HG03558 (cell line): ENCODE measurements around the gene MICOS13.

ENCODE experiments used
- ATAC-seq: cut with Tn5 transposase; IDR thresholded peaks from one replicate; pipeline ENCODE4 v1.9.1; 2021; ENCODE audit warnings: moderate number of reproducible peaks; ENCODE audit not compliant: unreplicated experiment; ENCODE audit errors: extremely low read depth

The MICOS13 gene, protein sequence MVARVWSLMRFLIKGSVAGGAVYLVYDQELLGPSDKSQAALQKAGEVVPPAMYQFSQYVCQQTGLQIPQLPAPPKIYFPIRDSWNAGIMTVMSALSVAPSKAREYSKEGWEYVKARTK

DNA sequence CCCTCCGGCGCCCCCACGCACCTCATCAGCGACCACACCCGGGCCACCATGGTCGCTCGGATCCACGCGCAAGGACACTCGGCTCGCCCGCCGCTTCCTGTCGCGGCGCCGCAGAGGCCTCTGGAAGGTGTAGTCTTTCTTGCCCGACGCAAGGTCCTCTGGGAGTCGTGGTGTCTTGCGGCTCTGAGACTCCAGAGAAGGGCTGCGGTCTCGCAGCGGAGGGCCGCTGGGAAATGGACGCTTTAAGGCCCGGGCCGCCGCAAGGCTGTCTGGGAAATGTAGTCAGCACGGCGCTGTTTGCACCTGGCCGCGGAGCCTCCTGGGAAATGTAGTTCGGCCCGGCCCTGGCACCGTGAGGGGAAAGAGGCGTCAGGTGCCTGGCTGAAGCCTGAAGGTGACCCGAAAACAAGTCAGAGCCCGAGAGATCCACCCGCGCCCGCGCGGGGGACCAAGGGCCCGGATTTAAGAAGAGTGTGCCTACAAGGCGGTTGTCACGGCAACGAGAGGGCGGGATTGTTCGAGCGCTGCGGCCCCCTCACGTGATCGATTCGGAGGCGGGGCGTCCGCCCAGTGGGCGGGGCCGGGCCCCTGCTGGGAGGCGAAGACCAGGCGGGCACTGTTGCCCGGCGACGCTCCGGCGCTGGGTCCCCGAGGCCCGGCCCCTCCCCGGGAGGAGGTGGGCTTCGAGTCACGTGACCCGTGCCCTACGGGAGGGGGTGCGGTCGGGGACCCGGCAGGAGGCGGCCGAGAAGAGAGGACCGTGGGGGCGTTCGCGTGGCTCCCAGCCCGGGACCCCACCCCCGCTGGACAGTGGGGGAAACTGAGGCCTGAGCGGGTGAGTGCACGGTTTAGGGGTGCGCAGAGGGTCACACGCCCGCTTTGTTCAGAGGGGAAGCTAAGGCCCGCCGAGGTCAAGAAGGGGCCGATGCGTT, at the start of gene MICOS13, which contains the start of gene HSD11B1L:
MICOS13 (minus strand) TSS at position 80 of the 932 bp plus-strand sequence; CDS start at position 50, 30 bp downstream.
HSD11B1L (plus strand) TSS at position 591 of the 932 bp plus-strand sequence. CDS start 3,806 bp downstream, outside the sequence.
- ATAC-seq = peak; percentile 60

DNA sequence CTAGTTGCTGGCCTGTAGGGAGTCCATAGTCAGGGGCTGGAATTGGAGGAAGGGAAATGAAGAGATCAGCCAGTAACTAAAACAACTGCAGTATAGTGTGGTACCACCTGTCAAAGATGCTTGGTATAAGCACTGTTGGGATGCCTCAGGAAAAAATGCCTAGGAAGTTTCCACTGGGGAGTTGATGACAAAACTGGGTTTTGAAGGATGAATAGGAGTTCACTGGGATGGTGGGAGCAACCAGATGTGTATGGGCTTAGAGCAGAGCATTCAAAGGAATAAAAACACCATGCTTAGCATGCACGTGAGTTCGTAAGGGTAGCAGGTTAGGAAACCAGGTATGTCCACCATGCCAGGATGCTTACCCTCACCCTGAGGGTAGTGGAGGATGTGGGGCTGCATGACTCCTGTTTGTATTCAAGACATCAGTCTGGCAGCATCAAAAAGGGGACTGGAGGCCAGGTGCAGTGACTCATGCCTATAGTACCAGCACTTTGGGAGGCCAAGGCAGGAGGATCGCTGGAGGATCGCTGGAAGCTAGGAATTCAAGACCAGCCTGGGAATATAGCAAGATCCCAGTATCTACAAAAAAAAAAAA, 47.2 kb upstream of the MICOS13 start:
- ATAC-seq = no peak

DNA sequence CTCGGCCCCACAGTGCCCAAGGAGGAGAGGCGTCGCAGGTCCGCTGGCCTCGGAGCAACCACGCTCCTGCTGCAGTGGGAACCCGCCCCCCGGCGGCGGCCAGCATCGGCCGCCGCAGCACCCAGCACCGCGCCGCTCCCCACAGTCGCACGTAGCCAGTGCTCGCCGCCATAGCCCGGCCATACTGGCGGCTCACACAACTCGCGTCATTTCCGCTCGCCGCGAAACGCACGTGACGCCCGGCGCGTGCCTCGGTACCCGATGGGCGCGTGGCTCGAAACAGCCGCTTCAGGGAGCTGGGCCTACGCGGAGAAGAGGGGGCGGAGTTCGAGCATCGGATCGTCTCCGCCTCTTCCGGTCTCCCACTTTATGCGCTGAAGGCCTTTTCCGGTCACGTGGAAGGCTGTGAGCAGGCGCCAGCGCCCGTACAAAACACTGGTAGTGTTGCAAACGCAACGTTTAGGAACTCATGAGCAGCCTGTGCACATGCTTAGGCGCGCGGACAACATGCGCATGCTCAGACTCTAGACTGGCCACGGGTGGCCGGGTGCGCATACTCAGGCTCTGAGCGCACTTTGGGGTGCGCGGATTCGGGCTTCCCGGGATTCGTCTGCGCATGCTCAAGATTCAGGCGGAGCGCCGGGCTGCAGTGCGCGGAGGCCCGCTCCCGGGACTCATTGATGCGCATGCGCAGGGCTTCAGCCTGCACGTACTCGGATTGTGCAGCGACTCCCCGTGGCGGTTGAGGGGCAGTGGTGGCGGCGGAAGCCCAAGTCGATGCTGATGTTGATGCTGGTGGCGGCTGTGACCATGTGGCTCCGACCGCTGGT, 39.9 kb upstream of the MICOS13 start, which contains the start of the genes CATSPERD and LONP1:
CATSPERD (plus strand) TSS at position 677 of the 830 bp plus-strand sequence; CDS start at position 778, 101 bp downstream.
LONP1 (minus strand) TSS at position 186 of the 830 bp plus-strand sequence; CDS start at position 172, 14 bp downstream.
- peak; percentile 65 for ATAC-seq

DNA sequence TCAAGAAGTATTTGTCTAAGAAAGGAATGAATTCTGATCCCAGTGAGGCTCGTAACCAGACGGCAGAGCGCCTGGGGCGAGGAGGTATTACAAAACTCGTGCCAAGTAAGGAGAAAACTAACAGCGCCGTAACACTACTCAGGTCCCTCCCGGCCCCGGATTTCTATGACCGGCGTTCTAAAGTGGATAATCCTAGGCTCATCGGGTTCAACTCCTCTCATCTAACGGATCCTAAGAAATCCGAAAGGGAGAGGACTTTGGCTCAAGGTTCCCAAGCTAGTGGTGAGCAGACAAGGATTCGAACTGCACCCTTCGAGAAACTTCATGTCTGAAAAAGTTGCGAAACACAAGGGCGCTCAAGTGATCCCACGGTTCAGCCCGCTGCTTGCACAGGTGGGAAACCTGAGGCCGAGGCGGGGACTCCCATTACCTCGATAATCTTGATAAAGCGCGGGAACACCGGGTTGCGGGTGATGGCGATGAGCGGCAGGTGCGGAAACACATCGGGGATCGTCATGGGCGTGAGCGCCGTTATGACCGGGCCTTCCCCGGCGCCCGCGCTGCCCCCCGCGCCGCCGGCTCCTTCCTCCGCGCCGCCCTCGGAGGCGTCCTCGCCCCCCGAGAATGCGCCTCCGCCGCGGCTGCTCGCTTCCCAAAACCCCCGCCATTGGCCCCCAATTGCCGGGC, 39.1 kb upstream of the MICOS13 start:
- ATAC-seq = no peak

DNA sequence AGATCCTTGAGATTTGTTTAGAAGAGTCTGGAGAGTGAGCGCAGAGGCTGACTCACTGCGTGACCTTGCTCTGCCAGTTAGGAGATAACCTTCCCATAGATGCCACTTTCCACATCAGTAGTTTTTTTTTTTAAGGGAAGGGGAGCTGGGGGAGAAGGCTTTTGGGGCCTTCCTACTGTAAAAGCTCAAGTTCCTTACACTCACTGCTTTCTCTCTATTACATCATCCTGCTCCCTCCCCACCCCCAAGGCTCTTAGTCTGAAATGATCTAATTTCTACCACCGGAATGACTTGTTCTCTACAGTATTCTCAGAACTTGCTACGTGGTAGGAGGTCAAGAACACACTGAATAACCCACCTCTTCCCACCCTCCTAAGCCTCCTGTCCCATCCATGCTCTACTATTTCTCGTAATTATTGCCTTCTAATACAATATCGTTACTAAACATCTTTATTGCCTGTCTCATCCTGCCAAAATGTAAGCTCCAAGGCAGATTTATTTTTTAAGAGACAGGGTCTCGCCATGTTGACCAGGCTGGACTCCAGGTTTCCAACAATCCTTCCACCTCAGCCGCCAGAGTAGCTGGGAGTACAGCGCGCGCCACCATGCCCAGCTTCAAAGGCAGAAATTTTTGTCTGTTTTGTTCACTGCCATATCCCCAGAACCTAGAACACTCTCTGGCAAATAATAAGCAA, 38.4 kb upstream of the MICOS13 start:
- ATAC-seq = no peak

DNA sequence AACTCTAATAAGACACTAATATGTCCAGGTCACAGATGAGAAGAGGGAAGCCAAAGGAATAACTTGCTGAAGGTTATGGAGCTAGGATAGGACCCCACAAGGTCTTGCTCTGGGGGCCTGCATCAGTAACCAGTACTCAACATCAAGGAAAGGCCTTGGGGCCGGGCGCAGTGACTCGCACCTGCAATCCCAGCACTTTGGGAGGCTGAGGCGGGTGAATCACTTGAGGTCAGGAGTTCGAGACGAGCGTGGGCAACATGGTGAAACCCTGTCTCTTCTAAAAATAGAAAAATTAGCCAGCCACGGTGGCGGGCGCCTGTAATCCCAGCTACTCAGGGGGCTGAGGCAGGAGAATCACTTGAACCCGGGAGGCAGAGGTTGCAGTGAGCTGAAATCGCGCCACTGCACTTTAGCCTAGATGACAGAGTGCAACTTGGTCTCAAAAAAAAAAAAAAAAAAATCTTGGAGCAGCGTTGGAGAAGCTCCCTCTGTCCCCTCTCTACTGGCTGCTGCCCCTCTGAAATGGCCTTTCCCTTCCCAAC, 37.8 kb upstream of the MICOS13 start:
- no peak for ATAC-seq

DNA sequence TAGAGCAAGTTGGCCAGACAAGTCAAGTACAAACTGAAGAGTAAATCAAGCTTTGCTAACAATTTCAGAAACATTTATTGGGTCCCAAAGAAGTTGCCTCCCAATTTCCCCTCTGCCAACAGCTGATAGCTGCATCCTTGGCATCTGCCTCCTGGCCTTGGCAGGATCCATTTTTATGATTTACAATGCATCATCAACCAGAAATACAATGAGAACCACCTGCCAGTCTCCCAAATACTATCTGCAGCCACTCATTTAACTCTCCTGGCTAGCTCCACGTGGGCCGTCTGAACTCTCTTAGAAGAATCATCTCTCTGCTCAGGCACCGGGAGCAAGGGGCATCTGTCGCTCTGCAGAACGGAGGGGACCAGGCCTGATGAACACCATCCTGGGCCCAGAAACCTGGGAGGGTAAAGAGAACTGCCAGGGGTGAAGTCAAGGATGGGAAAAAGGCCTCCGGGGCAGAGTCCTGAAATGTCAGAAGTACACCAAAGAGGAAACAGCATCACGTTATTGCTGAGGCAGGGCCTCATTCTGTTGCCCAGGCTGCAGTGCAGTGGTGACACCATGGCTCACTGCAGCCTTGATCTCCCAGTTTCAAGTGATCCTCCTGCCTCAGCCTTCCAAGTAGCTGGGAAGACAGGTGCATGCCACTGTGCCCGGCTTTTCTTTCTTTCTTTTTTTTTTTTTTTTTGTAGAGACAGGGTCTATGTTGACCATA, 37.1 kb upstream of the MICOS13 start:
- no peak for ATAC-seq

DNA sequence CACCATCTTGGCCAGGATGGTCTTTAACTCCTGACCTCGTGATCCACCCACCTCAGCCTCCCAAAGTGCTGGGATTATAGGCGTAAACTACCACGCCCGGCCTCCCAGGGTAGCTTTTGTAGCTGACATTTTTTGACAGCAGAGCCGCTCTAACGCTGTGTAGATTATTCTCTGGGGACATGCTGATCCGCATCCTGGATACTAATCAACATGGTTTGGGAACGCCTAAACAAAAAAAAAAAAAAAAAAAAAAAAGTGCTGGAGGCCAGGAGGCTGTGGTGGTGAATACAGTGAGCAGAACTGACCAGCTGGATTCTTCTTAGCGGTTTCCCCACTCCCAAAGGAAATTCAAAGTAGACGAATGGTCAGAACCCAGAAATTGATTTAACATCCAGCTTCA, 34.5 kb upstream of the MICOS13 start:
- no peak for ATAC-seq

DNA sequence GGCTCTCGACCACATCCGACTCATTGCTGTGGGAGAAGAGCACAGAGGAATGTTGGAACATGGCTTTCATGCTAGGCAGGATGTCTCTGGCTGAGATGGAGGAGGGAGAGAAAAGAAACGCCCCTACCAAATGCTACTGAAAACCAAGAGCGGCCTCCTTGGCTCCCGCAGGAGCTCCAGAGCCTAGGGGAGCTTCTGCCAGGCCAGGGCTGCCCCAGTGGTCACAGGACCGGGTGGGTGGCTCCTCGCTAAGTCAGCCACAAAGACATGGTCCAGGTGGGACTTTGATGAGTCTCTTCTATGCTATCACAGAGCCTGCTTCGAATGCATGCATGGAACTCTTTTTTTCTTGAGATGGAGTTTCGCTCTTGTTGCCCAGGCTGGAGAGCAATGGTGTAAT, 32.9 kb upstream of the MICOS13 start:
- no peak for ATAC-seq

DNA sequence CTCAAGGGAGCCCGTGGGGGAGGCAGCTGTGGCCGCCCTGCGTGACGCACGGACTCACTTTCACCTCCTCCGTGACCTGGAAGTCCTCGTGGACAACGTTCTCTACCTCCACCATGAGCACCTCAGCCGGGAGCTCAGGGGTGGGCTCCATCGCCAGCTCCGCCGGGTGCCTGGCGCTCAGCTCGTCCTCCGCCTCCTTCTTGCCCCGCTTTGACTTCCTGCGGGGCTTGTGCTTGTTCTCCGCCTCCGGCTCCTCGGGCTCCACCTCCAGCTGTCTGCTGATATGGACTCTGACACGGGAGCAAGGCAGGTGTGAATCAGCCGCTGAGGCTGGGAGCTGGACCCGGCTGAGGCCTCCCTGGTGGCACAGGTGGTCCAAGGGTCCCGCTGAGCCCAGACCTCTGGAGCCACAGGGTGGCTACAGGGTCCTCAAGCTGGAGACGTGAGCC, 31.4 kb upstream of the MICOS13 start:
- no peak for ATAC-seq

DNA sequence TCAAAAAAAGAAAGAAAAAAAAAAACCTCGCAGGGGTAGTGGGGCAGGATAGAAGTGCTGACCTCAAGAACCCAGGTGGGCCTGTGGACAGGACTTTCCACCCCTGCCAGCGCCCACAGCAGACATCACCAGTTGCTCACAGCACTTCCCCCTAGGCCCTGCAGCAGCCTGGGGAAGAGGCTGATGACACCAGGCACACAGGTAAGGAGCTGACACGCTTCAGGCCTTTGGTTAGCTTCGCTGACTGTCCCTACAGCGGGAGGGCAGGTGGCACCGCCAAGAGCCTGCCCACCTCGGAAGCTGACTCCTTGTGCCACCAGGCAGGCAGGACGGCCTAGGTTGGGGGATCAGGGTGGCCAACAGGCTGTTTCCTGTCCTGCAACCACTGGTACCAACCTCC, 30.7 kb upstream of the MICOS13 start:
- no peak for ATAC-seq

DNA sequence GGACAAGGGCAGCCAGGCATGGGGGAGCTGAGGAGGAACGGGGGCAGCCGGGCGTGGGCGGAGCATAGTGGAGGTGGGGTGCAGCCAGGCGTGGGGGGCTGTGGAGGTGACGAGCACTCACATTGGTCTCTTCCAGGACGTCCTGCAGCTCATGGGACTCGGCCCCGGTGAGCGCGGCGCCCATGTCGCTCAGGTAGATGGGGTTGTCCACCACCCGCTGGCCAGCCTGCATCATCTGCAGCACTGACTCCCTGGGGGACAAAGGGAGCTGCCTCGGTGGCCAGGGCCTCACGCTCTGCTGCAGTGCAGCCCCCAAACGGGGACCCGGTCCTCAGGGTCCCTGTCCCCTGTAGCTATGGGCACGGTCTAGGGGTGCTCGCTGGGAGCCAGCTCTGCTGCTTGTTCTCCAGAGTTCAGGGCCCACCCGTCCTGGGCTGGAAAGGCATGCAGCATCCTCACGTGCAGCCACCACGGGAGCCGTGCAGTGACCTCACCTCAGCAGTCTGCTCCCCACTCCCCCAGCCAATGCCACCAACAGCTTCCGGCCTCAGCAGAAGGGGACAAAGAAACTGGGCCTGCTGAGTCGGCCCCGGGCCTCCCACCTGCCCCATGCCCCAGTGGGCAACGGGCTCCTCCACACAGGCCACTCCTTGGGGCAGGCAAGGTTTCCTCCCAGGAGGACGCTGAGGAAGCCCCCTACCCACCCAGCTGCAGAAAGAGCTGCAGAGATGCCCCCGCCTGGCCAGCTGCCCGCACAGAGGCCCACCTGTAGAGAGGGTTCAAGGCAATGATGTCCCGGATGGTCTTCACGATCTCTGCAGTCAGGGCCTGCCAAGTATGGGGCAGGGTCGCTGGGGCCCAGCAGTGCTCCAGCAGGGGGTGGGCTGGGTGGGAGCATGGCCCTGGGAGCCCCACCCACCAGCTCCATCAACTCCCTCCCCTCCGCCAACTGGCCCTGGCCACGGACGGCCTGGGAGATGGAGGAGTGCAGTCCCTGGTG, 27.6 kb upstream of the MICOS13 start:
- ATAC-seq = no peak

DNA sequence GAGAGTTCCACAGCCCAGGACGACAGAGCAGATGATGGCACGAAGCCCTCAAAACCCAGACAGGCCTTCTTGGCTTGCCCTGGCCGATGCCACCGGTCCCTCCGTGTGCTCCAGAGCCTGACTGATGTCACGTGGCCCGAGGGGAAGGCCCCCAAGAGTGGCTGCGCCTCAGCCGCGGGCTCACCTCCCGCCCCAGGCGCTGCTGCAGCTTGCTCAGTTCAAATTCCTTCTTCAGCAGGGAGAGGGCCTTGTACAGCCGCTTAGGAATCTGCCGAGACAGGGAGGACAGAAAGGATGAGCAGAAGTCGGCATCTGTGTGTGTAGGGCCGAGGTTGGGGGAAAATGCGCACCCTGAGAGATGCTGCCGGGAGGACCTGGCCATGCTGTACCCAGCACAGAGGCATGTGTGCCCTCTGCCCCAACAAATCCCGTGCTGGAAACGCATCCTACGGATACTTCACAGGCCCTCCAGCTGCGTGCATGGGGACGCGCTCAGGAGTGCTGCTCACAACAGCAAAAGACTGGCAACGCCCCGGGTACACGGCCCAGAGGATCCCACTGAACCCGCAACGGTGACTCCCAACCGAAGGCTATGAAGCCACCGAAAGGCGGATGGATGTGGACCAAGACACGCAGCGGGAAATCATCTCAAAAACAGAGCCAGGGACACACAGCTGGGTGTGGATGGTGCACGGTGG, 26.7 kb upstream of the MICOS13 start:
- no peak for ATAC-seq

DNA sequence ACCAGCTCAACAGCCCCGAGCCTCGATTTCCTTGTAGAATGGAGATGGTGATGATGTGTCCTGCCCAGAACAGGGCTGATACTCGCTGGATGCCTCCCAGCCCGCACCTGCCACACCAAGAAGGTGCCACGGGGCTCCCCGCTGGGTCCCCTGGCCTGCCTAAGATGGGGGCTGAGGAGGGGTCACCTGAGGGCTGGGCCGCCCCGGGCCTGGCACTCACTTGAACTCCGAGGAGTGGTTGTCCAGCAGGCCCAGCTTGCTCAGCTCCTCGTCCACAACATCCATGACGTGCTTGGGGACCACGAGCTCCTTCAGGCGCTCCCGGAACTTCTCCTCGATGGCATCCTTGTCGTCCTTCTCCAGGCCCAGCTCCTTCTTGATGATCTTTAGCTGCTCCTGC, 25.2 kb upstream of the MICOS13 start:
- ATAC-seq = no peak

DNA sequence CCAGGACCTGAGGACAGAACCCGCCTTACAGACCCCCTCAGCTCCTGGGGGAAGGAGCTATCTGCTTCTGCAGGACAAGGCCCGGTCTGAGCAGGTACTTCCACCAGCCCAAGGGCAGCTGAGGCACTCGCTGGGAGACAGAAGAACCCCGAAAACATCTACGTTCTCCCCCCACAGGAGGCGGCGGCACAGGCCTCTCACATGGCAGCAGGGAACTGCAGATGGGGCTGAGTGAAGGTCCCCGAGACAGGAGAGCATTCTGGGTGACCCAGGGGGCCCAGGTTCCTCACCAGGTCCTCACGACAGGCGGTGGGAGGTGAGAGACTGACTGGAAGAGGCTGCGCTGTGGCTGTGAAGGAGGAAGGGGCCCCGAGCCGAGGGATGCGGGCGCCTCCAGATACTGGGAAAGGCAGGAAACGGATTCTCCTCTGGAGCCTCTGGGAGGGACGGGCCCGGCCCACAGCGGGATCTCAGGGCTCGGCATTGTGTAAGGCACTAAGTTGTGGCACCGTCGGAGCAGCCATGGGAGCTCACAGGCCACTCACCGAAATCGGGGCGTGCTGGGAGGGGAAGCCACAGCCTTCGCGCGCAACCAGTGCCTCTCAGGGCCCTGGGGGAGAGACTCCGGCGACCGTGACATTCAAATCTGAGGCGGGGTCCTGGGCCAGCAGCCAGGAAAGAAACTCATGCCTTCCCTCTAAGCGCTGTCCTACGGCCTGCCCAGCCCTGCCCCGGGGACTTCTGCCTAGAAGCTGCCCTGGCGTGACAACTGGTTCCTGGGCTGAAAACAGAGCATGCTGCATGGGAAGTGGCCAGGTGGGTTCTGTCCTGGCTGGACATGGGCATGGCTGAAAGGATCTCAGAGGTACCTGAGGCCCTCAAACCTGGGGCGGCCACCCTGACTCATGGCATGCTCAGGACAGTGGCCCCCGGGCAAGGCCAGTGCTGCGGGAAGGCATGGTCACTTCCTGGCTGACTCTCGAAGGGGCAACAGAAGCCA, 23.8 kb upstream of the MICOS13 start:
- ATAC-seq = no peak
